HL-60/S4 treated with phorbol 12-myristate 13-acetate at 8.2 ng/mL for 4 days and 3 days (cell line): Measurements from ENCODE around the gene CTRB1.

Source experiments
- in situ Hi-C: fragments of 300-500 bp; cut with MboI; formaldehyde crosslinking; loops from 2 replicates; pipeline ENCODE4 v1.15.0; 2022; ENCODE audit warnings: low sequenced_read_pairs

The CTRB1 gene

DNA sequence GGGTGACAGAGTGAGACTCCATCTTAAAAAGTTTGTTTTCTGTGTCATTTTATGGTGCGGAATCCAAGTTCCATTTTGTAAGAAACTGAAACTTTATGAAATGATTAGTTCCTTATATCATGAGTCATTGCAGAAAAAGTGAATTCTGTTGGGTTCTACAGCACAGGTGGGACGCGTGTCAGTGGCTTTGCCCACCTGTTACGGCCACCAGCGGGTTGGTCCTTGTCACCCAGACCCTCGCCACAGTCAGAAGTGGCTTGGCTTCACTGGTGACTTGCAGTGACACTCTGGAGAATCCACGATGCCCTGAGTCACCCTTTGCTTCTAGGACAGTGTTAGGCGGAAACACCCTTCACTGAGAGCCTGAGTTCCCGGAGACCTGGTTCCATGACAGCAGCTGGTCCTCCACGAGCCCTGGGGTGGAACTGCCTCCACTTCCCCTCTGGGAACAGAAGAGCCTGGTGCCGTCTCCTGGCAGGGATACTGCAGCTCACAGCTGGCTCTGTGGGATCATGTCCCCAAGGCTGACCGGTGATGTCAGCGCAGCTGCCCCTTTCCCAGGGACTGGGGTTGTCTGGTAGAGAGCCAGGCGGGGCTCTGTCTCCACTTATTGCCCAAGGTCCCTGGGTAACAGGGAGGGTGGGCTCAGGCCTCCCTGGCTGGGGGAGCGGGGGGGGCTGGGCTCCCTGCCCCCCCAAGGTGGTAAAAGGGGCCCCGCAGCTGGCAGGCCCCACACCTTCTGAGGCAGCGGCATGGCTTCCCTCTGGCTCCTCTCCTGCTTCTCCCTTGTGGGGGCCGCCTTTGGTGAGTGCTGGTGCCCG lies at the start of gene CTRB1:
TSS of gene CTRB1 (plus strand) at position 733 of the 821 bp plus-strand sequence. CDS start at position 753, 20 bp downstream.
- in situ Hi-C loops = loop anchor here (25.0 kb wide), 2 partner anchors 169 to 544 kb away; no protein-coding TSS in a partner anchor

GRCh38 chr16:75169899-75170405 lies 48.8 kb upstream of the CTRB1 start:
- in situ Hi-C loops = no loop called here

GRCh38 chr16:75172578-75172977 lies 46.2 kb upstream of the CTRB1 start:
- in situ Hi-C loops = no loop called here

GRCh38 chr16:75175074-75175473 lies 43.7 kb upstream of the CTRB1 start:
- in situ Hi-C loops = no loop called here

DNA sequence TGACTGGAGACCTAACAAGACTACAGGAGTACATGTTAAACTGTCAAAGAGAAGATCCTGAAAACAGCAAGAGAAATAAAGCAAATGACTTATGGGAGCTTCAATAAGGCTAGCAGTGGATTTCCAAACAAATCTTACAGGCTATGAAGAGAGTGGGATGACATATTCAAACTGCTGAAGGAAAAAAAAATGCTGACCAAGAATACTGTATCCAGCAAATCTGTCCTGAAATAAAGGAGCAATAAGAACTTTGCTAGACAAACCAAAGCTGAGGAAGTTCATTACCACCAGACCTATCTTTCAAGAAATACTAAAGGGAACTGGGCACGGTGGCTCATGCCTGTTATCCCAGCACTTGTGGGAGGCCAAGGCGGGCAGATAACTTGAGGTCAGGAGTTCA lies 41.9 kb upstream of the CTRB1 start:
- in situ Hi-C loops = no loop called here

DNA sequence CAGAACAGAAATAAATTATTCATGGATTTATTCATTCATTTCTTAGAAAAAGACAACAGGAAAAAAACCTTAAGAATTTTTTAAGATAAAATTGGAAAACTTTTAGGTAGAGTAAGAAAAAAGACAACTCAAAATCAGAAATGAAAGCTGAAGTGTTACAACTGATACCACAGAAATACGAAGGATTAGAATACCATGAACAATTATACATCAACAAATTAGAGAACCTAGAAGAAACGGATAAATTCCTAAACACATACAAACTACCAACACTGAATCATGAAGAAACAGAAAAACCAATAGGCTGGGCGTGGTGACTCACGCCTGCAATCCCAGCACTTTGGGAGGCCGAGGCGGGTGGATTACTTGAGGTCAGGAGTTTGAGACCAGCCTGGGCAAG lies 39.6 kb upstream of the CTRB1 start:
- in situ Hi-C loops = no loop called here

DNA sequence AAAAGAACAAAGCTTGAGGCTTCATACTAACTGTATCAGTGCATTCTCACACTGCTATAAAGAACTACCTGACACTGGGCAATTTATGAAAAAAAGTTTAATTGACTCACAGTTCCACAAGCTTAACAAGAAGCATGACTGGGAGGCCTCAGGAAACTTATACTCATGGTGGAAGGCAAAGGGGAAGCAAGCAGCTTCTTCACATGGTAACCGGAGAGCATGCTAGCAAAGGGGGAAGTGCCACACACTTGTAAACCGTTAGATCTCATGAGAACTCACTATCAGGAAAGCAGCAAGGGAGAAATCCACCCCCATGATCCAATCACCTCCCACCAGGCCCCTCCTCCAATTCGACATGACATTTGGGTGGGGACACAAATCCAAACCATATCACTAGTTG lies 37.2 kb upstream of the CTRB1 start:
- in situ Hi-C loops = no loop called here

DNA sequence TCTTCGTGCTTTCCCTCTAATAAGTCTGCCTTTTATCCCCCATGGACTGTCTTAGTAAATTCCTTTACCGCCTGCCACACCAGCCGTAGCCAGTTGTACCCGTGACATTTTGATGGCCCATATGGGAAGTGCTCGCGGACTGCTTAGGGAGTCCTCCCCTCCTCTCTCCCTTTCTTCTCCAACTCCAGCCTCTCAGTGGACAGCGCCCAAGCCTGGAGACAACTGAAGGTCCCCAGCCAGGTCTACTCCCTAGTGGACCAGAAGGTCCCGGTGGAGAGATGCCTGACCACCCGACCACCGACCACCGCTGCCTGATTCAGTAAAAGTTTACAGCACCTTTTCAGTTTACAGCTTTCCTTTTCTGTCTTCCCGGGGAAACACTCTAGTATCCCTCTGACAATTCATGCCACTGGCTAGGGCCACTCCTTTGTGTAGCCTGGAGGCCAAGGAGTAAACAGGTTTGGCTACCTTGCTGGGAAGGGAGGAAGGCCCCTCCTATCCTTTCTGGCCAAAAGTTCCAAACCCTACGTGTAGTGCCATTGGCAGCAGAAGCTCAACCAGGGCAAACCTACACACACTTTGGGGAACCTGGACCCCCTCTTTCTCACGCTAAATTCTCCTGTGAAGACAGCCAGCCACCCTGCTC lies 29.8 kb upstream of the CTRB1 start:
- in situ Hi-C loops = no loop called here

GRCh38 chr16:75189638-75190245 lies 29.0 kb upstream of the CTRB1 start:
- in situ Hi-C loops = no loop called here

GRCh38 chr16:75192606-75193264 lies 26.1 kb upstream of the CTRB1 start:
- in situ Hi-C loops = no loop called here

- in situ Hi-C loops = no loop called here
Observed at GRCh38 chr16:75193265-75193650, 25.5 kb upstream of the CTRB1 start.

GRCh38 chr16:75193730-75194444 lies 24.9 kb upstream of the CTRB1 start:
- in situ Hi-C loops = no loop called here

- in situ Hi-C loops = no loop called here
Observed at GRCh38 chr16:75195811-75196790, 22.7 kb upstream of the CTRB1 start.

DNA sequence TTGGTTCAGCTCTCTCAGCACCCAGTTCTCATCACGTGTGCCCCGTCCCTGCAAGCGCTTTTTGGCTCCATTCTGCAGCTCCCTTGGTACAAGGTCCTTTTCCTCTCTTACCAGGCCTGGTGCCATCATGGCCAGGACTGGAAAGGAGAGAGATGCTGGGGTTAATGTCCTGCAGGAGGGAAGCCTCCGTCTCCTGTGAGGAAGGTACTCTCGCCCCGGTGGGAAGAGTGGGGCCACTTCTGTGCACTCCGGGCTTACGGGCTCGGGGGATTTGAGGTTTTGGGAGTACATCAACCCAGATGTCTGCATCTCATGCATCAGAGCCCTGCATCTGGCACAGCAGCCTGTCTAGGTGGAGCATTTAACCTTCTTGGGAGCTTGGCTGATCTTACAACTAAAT lies 22.0 kb upstream of the CTRB1 start:
- in situ Hi-C loops = no loop called here

DNA sequence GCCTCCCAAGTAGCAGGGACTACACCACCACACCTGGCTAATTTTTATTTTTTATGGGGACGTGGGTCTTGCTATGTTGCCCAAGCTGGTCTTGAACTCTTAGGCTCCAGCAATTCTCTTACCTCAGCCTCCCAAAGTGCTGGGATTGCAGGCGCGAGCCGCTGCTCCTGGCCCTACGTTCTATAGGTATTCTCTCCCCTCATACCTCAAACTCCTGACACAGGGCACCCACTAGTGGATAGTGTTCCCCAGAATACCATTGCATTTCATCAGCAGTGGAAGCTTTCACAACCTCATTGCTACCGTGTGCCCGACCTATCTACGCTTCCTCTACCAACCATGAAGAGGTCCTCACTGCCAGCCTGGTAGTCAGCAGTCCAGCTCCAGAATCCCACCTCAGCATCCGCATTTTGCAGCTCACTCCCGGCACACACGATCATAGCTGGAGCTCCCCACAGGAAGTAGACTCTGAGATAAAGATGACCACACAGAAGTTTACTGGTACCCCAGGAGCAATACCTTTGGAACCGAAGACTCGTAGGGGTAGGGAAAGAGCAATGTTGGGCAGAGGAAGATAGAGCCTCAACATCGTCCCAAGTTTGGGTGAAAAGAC lies 21.2 kb upstream of the CTRB1 start:
- in situ Hi-C loops = no loop called here

DNA sequence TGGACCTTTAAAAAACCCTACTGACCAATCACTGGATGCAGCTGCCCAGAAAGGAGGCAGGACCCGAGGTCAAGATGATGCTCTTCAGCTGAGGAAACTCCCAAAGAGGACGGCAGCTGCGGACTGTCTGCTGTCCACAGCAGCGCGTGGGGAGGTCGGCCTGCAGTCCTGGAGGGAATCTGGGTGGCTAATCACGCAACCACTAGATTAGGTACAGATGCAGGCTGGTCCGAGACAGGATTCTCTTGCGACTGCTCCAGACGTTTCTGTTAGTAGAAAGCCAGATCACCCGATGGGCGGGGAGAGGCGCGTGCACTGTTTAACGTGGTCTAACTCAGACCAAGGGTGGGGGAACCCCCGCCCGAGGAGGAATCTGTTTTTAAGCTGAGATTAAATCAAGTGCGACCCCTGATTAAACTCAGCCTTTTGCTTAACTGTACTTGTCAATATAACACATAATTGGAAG lies 20.6 kb upstream of the CTRB1 start:
- in situ Hi-C loops = no loop called here

DNA sequence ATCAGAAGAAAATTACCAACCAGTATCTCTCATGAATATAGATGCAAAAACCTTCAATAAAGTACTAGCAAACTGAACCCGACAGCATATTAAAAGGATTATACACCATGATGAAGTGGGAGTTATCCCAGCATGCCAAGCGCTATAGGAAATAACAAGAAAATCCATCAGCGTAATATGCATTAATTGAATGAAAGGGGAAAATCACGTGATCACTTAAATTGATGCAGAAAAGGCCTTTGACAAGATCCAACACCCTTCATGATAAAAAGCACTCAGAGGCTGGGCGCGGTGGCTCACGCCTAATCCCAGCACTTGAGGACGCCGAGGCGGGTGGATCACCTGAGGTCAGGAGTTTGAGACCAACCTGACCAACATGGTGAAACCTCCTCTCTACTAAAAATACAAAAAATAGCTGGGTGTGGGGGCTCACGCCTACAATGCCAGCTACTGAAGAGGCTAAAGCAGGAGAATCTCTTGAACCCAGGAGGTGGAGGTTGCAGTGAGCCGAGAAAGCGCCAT lies 16.7 kb upstream of the CTRB1 start:
- in situ Hi-C loops = loop anchor here (25.0 kb wide), 2 partner anchors 185 to 560 kb away; no protein-coding TSS in a partner anchor

GRCh38 chr16:75203096-75203495 lies 15.7 kb upstream of the CTRB1 start:
- in situ Hi-C loops = loop anchor here (25.0 kb wide), 2 partner anchors 184 to 559 kb away; no protein-coding TSS in a partner anchor
